Transverse colon (tissue), 4 donors: Measurements from ENCODE around the gene TGM4.

ENCODE experiments used
- EP300 ChIP-seq: sonication (generic); formaldehyde crosslinking; IDR thresholded peaks from one replicate; pipeline ENCODE4 v1.6.1; 2017; ENCODE audit warnings: antibody characterized with exemption, low read depth
- POLR2A ChIP-seq: fragments of 450-650 bp; IDR thresholded peaks from one replicate; pipeline ENCODE4 v1.6.1; 2016; ENCODE audit warnings: antibody characterized with exemption, mild to moderate bottlenecking, moderate library complexity
- POLR2AphosphoS5 ChIP-seq, 3 donors: sonication (generic); formaldehyde crosslinking; IDR thresholded peaks; one replicate each; pipeline ENCODE4 v1.6.1; 2016; ENCODE audit warnings: antibody characterized with exemption in 3 of 3
- TF ChIP-seq, protein P1 (sequence below), 5 experiments: fragments of 200-600 bp in 3 of 5; fragments of 450-650 bp in 2 of 5; sonication (generic) in 3 of 5; IDR thresholded peaks; 1 replicate in 2 of 5; 2 replicates in 3 of 5; pipeline ENCODE4 v1.5.1; 2016 to 2017; ENCODE audit warnings: antibody characterized with exemption in 5 of 5, inconsistent platforms in 3 of 5, mild to moderate bottlenecking in 2 of 5, moderate library complexity in 1 of 5

DNA sequence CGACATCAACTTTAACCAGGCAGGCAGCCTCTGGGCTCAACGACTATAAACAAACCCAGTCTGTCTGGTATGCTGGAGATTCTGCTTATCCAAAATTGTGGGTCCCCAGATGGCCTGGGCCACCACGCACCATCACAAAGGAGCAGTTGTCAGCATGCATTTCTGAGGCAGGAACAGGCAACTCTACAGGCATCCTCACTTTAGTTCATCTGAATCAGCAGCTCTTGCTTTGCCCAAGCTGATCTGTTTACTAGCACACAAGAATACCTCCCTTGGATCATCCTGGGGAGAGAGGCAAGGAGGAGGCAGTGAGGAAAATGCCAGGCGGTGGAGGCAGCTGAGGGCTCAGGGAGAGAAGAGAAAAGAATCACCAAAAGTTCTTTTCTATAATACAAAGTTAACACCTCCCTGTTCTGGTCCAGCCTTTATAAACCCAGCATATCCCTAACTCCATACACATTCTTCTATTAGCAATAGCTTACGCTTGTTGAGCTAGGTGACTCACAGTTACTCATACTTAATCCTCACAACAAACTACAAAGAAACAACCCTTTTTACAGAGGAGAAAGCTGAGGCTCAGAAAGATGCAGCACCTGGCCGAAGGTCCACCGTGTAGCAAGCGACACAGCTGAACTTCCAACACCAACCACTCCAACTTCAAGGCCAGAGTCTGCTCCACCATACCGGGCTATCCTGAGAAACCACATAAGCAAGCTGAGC is 68.0 kb downstream of the TGM4 start:
- TF ChIP-seq EP300 (no peak), POLR2A (no peak), POLR2AphosphoS5 (IDR thresholded peaks at IDR 0.05) (no peak)
- TF ChIP-seq, protein P1, sequence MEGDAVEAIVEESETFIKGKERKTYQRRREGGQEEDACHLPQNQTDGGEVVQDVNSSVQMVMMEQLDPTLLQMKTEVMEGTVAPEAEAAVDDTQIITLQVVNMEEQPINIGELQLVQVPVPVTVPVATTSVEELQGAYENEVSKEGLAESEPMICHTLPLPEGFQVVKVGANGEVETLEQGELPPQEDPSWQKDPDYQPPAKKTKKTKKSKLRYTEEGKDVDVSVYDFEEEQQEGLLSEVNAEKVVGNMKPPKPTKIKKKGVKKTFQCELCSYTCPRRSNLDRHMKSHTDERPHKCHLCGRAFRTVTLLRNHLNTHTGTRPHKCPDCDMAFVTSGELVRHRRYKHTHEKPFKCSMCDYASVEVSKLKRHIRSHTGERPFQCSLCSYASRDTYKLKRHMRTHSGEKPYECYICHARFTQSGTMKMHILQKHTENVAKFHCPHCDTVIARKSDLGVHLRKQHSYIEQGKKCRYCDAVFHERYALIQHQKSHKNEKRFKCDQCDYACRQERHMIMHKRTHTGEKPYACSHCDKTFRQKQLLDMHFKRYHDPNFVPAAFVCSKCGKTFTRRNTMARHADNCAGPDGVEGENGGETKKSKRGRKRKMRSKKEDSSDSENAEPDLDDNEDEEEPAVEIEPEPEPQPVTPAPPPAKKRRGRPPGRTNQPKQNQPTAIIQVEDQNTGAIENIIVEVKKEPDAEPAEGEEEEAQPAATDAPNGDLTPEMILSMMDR (IDR thresholded peaks at IDR 0.05), result no peak
